CD4-positive, alpha-beta T cell (primary cell): Measurements from ENCODE around the gene FOXP4. TPM values are rescaled to one million over a fixed set of nuclear protein-coding genes. Genes with fewer than 3 reads are reported as not detected.

Experiments
- ATAC-seq: fragments of 200-7000 bp; cut with Tn5 transposase; one replicate; pipeline ENCODE4 v1.10.0; 2022; ENCODE audit warnings: mild to moderate bottlenecking; ENCODE audit not compliant: poor library complexity
- CTCF ChIA-PET: fragments of 350-600 bp; sonication (Branson Sonifier 250); formaldehyde crosslinking; loops from one replicate; lab custom pipeline; 2021; ENCODE audit warnings: antibody characterized with exemption, inconsistent platforms; lab: Charles Lee
- POLR2A ChIA-PET: fragments of 350-600 bp; sonication (Branson Sonifier 250); formaldehyde crosslinking; loops from one replicate; lab custom pipeline; 2021; ENCODE audit warnings: antibody characterized with exemption, inconsistent platforms; lab: Charles Lee
- DNase-seq, 14 experiments: peaks; one replicate each; pipeline ENCODE4 v3.0.0-alpha.2; 2013 to 2020; ENCODE audit warnings: mixed read lengths in 2 of 14
- H3K27ac ChIP-seq, 2 donors: one replicate each; pipeline versions ENCODE4 v1.5.1 to v1.7.0; 2013; ENCODE audit warnings: low read length in 2 of 2, low read depth in 1 of 2, mild to moderate bottlenecking in 1 of 2
- H3K27me3 ChIP-seq, 2 experiments: 1 replicate in 1 of 2; 2 replicates in 1 of 2; pipeline versions ENCODE4 v1.6.1 to v1.7.0; 2013; ENCODE audit warnings: low read length in 2 of 2, control low read depth in 1 of 2, mild to moderate bottlenecking in 1 of 2, moderate library complexity in 1 of 2; ENCODE audit not compliant: insufficient read depth in 2 of 2, control insufficient read depth in 1 of 2
- H3K36me3 ChIP-seq: one replicate; pipeline ENCODE4 v1.6.1; 2013; ENCODE audit warnings: low read length, control low read depth; ENCODE audit not compliant: insufficient read depth
- H3K4me1 ChIP-seq: one replicate; pipeline ENCODE4 v1.6.1; 2013; ENCODE audit warnings: low read length, control low read depth; ENCODE audit not compliant: insufficient read depth
- H3K4me3 ChIP-seq: one replicate; pipeline ENCODE4 v1.5.1; 2013; ENCODE audit warnings: mild to moderate bottlenecking, low read length, moderate library complexity
- H3K9me3 ChIP-seq, 2 experiments: 1 replicate in 1 of 2; 2 replicates in 1 of 2; pipeline versions ENCODE4 v1.6.1 to v1.7.0; 2013; ENCODE audit warnings: low read length in 2 of 2, mild to moderate bottlenecking in 2 of 2, control low read depth in 1 of 2, moderate library complexity in 1 of 2; ENCODE audit not compliant: control insufficient read depth in 1 of 2, insufficient read depth in 1 of 2
- H3K27ac Mint-ChIP-seq: one replicate; pipeline ENCODE4 v1.8.0; 2020; ENCODE audit warnings: mixed read lengths
- H3K27me3 Mint-ChIP-seq: one replicate; pipeline ENCODE4 v1.8.0; 2021; ENCODE audit warnings: mixed read lengths
- H3K36me3 Mint-ChIP-seq: one replicate; pipeline ENCODE4 v1.8.0; 2021; ENCODE audit warnings: low read depth, mixed read lengths
- H3K4me1 Mint-ChIP-seq: one replicate; pipeline ENCODE4 v1.8.0; 2021; ENCODE audit warnings: low read depth, mixed read lengths
- H3K4me3 Mint-ChIP-seq: one replicate; pipeline ENCODE4 v1.8.0; 2020; ENCODE audit warnings: mild to moderate bottlenecking, mixed read lengths
- H3K9me3 Mint-ChIP-seq: one replicate; pipeline ENCODE4 v1.8.0; 2020; ENCODE audit warnings: mixed read lengths
- CTCF ChIP-seq: fragments of 200-600 bp; IDR thresholded peaks from one replicate; pipeline ENCODE4 v1.8.0; 2022; ENCODE audit warnings: antibody characterized with exemption, mild to moderate bottlenecking
- intact Hi-C, 2 experiments: fragments of 100-400 bp; cut with DNase I in 1 of 2; cut with micrococcal nuclease in 1 of 2; formaldehyde crosslinking; loops; one replicate each; pipeline versions ENCODE4 v1.15.1 to v1.9.0; 2023 to 2025; cut with DNase I, micrococcal nuclease
- total RNA-seq, 174 experiments: library from RNA in 2 of 174; stranded (reverse) in 2 of 174; gene quantifications; one replicate each; pipeline ENCODE4 v1.2.3 and lab custom pipeline; 2021 to 2026

Gene FOXP4
- total RNA-seq, 2 experiments from 2014 or later = 3.7 to 3.9 TPM

GRCh38 chr6:41543087-41543486 lies 3.1 kb upstream of the FOXP4 start:
- Histone ChIP-seq H3K36me3 (no peaks in the 10 kb centered on the region), H3K27ac (no peak overlapping the region), H3K4me1 (peaks cover 24% of the 10 kb centered on the region), H3K4me3 (no peak overlapping the region), H3K27me3 (peaks cover 6 to 9% of the 10 kb centered on the region in 2 experiments), H3K9me3 (peaks cover 0 to 6% of the 10 kb centered on the region in 2 experiments)
- no peak for ATAC-seq
- CTCF ChIA-PET = no interaction called here
- Mint-ChIP-seq H3K4me3 (peak overlapping the region; percentile 34), H3K4me1 (peaks cover 20% of the 10 kb centered on the region), H3K27me3 (peaks cover 16% of the 10 kb centered on the region), H3K36me3 (no peaks in the 10 kb centered on the region), H3K27ac (no peak overlapping the region), H3K9me3 (no peaks in the 10 kb centered on the region)
- intact Hi-C loops = no loop called here
- POLR2A ChIA-PET = no interaction called here
- DNase-seq = no peak
- TF ChIP-seq CTCF = no peak

- Mint-ChIP-seq H3K4me3 (peak overlapping the region; percentile 78), H3K36me3 (peaks cover 4% of the 10 kb centered on the region), H3K9me3 (no peaks in the 10 kb centered on the region), H3K27me3 (peaks cover 17% of the 10 kb centered on the region), H3K4me1 (peaks cover 30% of the 10 kb centered on the region), H3K27ac (no peak overlapping the region)
- DNase-seq (no peak), ATAC-seq (no peak)
- Histone ChIP-seq H3K27me3 (peaks cover 17 to 24% of the 10 kb centered on the region in 2 experiments), H3K9me3 (peaks cover 0 to 12% of the 10 kb centered on the region in 2 experiments), H3K27ac (no peak overlapping the region), H3K4me1 (peaks cover 38% of the 10 kb centered on the region), H3K36me3 (no peaks in the 10 kb centered on the region), H3K4me3 (peak overlapping the region; percentile 53)
- no peak for TF ChIP-seq CTCF
- CTCF ChIA-PET = no interaction called here
- POLR2A ChIA-PET = no interaction called here
- intact Hi-C loops = loop anchor here (1.0 to 5.0 kb wide), 4 partner anchors 47 to 473 kb away; partner anchors contain the start of genes NFYA (in 1 of the 2) and OARD1 (in 1 of the 2)
These were observed 906 bp upstream of the FOXP4 start for GRCh38 chr6:41545247-41545702.

GRCh38 chr6:41546475-41546865 lies 289 bp downstream of the FOXP4 start:
- peak overlapping the region; percentile 3 for H3K27ac Mint-ChIP-seq
- Histone ChIP-seq H3K36me3 (peaks cover 3% of the 10 kb centered on the region), H3K27me3 (peaks cover 17 to 24% of the 10 kb centered on the region in 2 experiments), H3K4me3 (peak overlapping the region; percentile 29), H3K9me3 (peaks cover 0 to 12% of the 10 kb centered on the region in 2 experiments), H3K27ac (no peak overlapping the region), H3K4me1 (peaks cover 38% of the 10 kb centered on the region)
- TF ChIP-seq CTCF = no peak
- intact Hi-C loops = loop anchor here (1.0 to 5.0 kb wide), 4 partner anchors 14 to 474 kb away; partner anchors contain the start of genes NFYA (in 1 of the 2) and OARD1 (in 1 of the 2)
- peaks cover 30% of the 10 kb centered on the region for H3K4me1 Mint-ChIP-seq
- ATAC-seq (peak; percentile 65), DNase-seq (peak in 8 of 14 experiments; percentile 47 to 80 (median 64))
- peaks cover 4% of the 10 kb centered on the region for H3K36me3 Mint-ChIP-seq
- no peak overlapping the region for H3K4me3 Mint-ChIP-seq
- no peaks in the 10 kb centered on the region for H3K9me3 Mint-ChIP-seq
- ChIA-PET POLR2A (interaction anchor here (0.9 to 2.5 kb wide), 3 partner anchors 15 to 247 kb away, joined by 3 to 12 read pairs (median 4); no protein-coding TSS in a partner anchor), CTCF (no interaction called here)
- peaks cover 19% of the 10 kb centered on the region for H3K27me3 Mint-ChIP-seq
